NT2/D1 (cell line): ENCODE results near the gene DENND4B.

Experiments used
- DNase-seq: peaks from one replicate; pipeline ENCODE4 v3.0.0-alpha.2; 2011; ENCODE audit warnings: low read depth, low spot score
- H3K27me3 ChIP-seq: 2 replicates; pipeline ENCODE4 v1.6.0; 2011; ENCODE audit warnings: mild to moderate bottlenecking; ENCODE audit not compliant: insufficient read length, insufficient read depth
- H3K36me3 ChIP-seq: 2 replicates; pipeline ENCODE4 v1.6.1; 2011; ENCODE audit warnings: mild to moderate bottlenecking, low read length, mixed read lengths; ENCODE audit not compliant: insufficient read depth, insufficient read length
- H3K4me1 ChIP-seq: 2 replicates; pipeline ENCODE4 v1.5.1; 2011; ENCODE audit not compliant: insufficient read depth, insufficient read length
- H3K4me3 ChIP-seq: 2 replicates; pipeline ENCODE4 v1.5.1; 2011; ENCODE audit warnings: low read depth; ENCODE audit not compliant: insufficient read length
- H3K9ac ChIP-seq: 2 replicates; pipeline ENCODE4 v1.6.0; 2011; ENCODE audit warnings: low read depth; ENCODE audit not compliant: insufficient read length
- H3K9me3 ChIP-seq: 2 replicates; pipeline ENCODE4 v1.5.1; 2011; ENCODE audit warnings: mild to moderate bottlenecking, low read length; ENCODE audit not compliant: insufficient read depth
- SUZ12 ChIP-seq: IDR thresholded peaks from 2 replicates; pipeline ENCODE4 v1.6.1; 2011; ENCODE audit not compliant: insufficient read length, insufficient read depth; ENCODE audit errors: extremely low read depth
- YY1 ChIP-seq: IDR thresholded peaks from 2 replicates; pipeline ENCODE4 v1.6.1; 2011; ENCODE audit not compliant: insufficient read length, insufficient read depth
- ZNF274 ChIP-seq: IDR thresholded peaks from 2 replicates; pipeline ENCODE4 v1.6.1; 2011; ENCODE audit warnings: mild to moderate bottlenecking, low read depth, low read length

DENND4B gene

GRCh38 chr1:153941826-153942725 is 4.4 kb downstream of the DENND4B start:
- no peak for DNase-seq
- peaks cover 77% of the 10 kb centered on the region for H3K36me3 ChIP-seq

GRCh38 chr1:153940756-153941155 is 5.8 kb downstream of the DENND4B start:
- Histone ChIP-seq H3K4me1 (peaks cover 5% of the 10 kb centered on the region), H3K4me3 (no peak overlapping the region), H3K36me3 (peaks cover 87% of the 10 kb centered on the region), H3K27me3 (no peaks in the 10 kb centered on the region), H3K9ac (no peak overlapping the region), H3K9me3 (no peaks in the 10 kb centered on the region)
- TF ChIP-seq SUZ12 (no peak), YY1 (no peak), ZNF274 (no peak)
- no peak for DNase-seq

More at GRCh38 chr1:153941826-153942725, 4.4 kb downstream of the DENND4B start:
- Histone ChIP-seq H3K9ac (no peak overlapping the region), H3K9me3 (no peaks in the 10 kb centered on the region), H3K27me3 (no peaks in the 10 kb centered on the region), H3K4me3 (no peak overlapping the region), H3K4me1 (peaks cover 9% of the 10 kb centered on the region)
- TF ChIP-seq SUZ12: no peak
- TF ChIP-seq ZNF274: no peak
- no peak for TF ChIP-seq YY1

- Histone ChIP-seq H3K9me3 (no peaks in the 10 kb centered on the region), H3K4me1 (no peaks in the 10 kb centered on the region), H3K9ac (no peak overlapping the region), H3K36me3 (peaks cover 90% of the 10 kb centered on the region), H3K27me3 (no peaks in the 10 kb centered on the region), H3K4me3 (no peak overlapping the region)
- TF ChIP-seq ZNF274: no peak
- TF ChIP-seq YY1: no peak
- no peak for DNase-seq
Measured at GRCh38 chr1:153939476-153939875, 7.0 kb downstream of the DENND4B start.

DNA sequence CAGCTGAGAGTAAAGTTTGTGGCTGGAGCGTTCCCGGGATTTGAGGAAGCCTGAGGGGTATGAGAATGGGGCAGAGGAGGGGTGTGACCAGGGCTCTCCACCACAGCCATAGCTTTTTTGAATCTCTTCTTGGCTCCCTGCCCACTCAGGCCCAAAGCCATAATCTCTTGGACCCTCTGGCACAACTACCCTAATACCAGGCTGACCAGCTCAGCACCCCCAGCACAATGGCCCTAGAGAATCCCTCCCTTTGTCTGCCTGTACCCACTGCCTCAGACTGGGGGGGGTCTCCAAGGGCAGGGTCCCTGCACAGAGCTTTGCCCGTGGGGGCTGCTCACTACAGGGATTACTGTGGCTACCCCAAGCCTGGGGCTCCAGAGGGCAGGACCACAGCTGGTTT is 7.5 kb downstream of the DENND4B start:
- DNase-seq: no peak
- Histone ChIP-seq H3K36me3 (peaks cover 89% of the 10 kb centered on the region), H3K9ac (no peak overlapping the region), H3K9me3 (no peaks in the 10 kb centered on the region), H3K4me1 (no peaks in the 10 kb centered on the region), H3K27me3 (no peaks in the 10 kb centered on the region), H3K4me3 (no peak overlapping the region)
- TF ChIP-seq SUZ12 (no peak), YY1 (no peak)

GRCh38 chr1:153937331-153937730 is 9.2 kb downstream of the DENND4B start:
- H3K4me1 ChIP-seq: no peaks in the 10 kb centered on the region
- no peaks in the 10 kb centered on the region for H3K27me3 ChIP-seq
- H3K4me3 ChIP-seq: no peak overlapping the region
- TF ChIP-seq YY1 (no peak), ZNF274 (no peak), SUZ12 (no peak)
- H3K9me3 ChIP-seq: no peaks in the 10 kb centered on the region
- no peak overlapping the region for H3K9ac ChIP-seq
- peaks cover 91% of the 10 kb centered on the region for H3K36me3 ChIP-seq
- DNase-seq: no peak

- Histone ChIP-seq H3K27me3 (no peaks in the 10 kb centered on the region), H3K4me1 (no peaks in the 10 kb centered on the region), H3K36me3 (peaks cover 87% of the 10 kb centered on the region), H3K4me3 (no peak overlapping the region), H3K9ac (no peak overlapping the region), H3K9me3 (no peaks in the 10 kb centered on the region)
- no peak for TF ChIP-seq SUZ12
- TF ChIP-seq ZNF274: no peak
- no peak for TF ChIP-seq YY1
- no peak for DNase-seq
Measured at GRCh38 chr1:153936011-153936802, 10.3 kb downstream of the DENND4B start.

- H3K36me3 ChIP-seq: peaks cover 87% of the 10 kb centered on the region
- no peak overlapping the region for H3K4me3 ChIP-seq
- H3K27me3 ChIP-seq: no peaks in the 10 kb centered on the region
- H3K9ac ChIP-seq: no peak overlapping the region
- no peaks in the 10 kb centered on the region for H3K9me3 ChIP-seq
- no peak for TF ChIP-seq SUZ12
- TF ChIP-seq YY1: no peak
- no peak for TF ChIP-seq ZNF274
- H3K4me1 ChIP-seq: no peaks in the 10 kb centered on the region
- DNase-seq: no peak
Measured at GRCh38 chr1:153934746-153935145, 11.8 kb downstream of the DENND4B start.
